Panc1 (cell line): Measurements from ENCODE around the gene KRT84. TPM values are rescaled to one million over a fixed set of nuclear protein-coding genes. Genes with fewer than 3 reads are reported as not detected.

ENCODE experiments used
- ATAC-seq: fragments of 200-7000 bp; cut with Tn5 transposase; 2 replicates; pipeline ENCODE4 v1.9.1; 2020; ENCODE audit warnings: mild to moderate bottlenecking, moderate library complexity
- BruUV-seq: library from RNA; stranded (reverse); fragments of 400-500 nt; replicated peaks from 2 replicates; lab custom pipeline; 2021; lab: Mats Ljungman, UMichigan
- CTCF ChIA-PET: fragments of 300-600 bp; sonication (Branson Sonifier 250); formaldehyde crosslinking; loops from one replicate; lab custom pipeline; 2022; ENCODE audit warnings: antibody characterized with exemption; lab: Charles Lee
- POLR2A ChIA-PET: fragments of 300-600 bp; sonication (Branson Sonifier 250); formaldehyde crosslinking; loops from one replicate; lab custom pipeline; 2022; ENCODE audit warnings: antibody characterized with exemption; lab: Charles Lee
- DNase-seq: peaks from one replicate; pipeline ENCODE4 v3.0.0-alpha.2; 2010; ENCODE audit warnings: low read depth, low spot score
- H3K27ac ChIP-seq: 2 replicates; pipeline ENCODE4 v1.5.1; 2011; ENCODE audit warnings: mild to moderate bottlenecking, low read length, inconsistent platforms
- H3K27me3 ChIP-seq: fragments of 200-500 bp; sonication (Bioruptor generic); 2 replicates; pipeline ENCODE4 v1.6.0; 2014; ENCODE audit warnings: low read length, inconsistent platforms; ENCODE audit not compliant: control insufficient read depth, insufficient read depth
- H3K36me3 ChIP-seq: fragments of 200-500 bp; sonication (Bioruptor generic); 2 replicates; pipeline ENCODE4 v1.5.1; 2014; ENCODE audit warnings: inconsistent platforms, mild to moderate bottlenecking, low read length, moderate library complexity; ENCODE audit not compliant: control insufficient read depth, insufficient read depth
- H3K4me1 ChIP-seq: 2 replicates; pipeline ENCODE4 v1.5.1; 2011; ENCODE audit warnings: inconsistent platforms, mild to moderate bottlenecking, low read length, moderate library complexity; ENCODE audit not compliant: control insufficient read depth, insufficient read depth
- H3K4me3 ChIP-seq, 2 experiments: 2 replicates each; pipeline ENCODE4 v1.5.1; 2011 to 2012; ENCODE audit warnings: low read depth in 2 of 2, low read length in 2 of 2, mild to moderate bottlenecking in 2 of 2, inconsistent platforms in 1 of 2, moderate library complexity in 1 of 2
- H3K9me3 ChIP-seq: fragments of 200-500 bp; sonication (Bioruptor generic); 2 replicates; pipeline ENCODE4 v1.5.1; 2014; ENCODE audit warnings: low read depth, mild to moderate bottlenecking, inconsistent platforms, low read length, moderate library complexity; ENCODE audit not compliant: control insufficient read depth, insufficient read depth
- CTCF ChIP-seq: fragments of 450-650 bp; IDR thresholded peaks from 2 replicates; pipeline ENCODE4 v1.5.1; 2017; ENCODE audit warnings: mild to moderate bottlenecking
- POLR2AphosphoS5 ChIP-seq: IDR thresholded peaks from 2 replicates; pipeline ENCODE4 v1.6.1; 2012; ENCODE audit warnings: mild to moderate bottlenecking, low read depth, low read length, moderate library complexity
- SIN3A ChIP-seq: IDR thresholded peaks from 2 replicates; pipeline ENCODE4 v1.6.1; 2012; ENCODE audit warnings: low read depth, mild to moderate bottlenecking, low read length, moderate library complexity, borderline replicate concordance; ENCODE audit not compliant: insufficient read depth
- TCF7L2 ChIP-seq: IDR thresholded peaks from 2 replicates; pipeline ENCODE4 v1.6.1; 2011; ENCODE audit warnings: mild to moderate bottlenecking, low read depth, low read length, inconsistent platforms
- in situ Hi-C: cut with HindIII; loops from 2 replicates; pipeline ENCODE4 v1.10.0; 2016; ENCODE audit warnings: low sequenced_read_pairs, low pct_unique_long_range_greater_than_20kb
- intact Hi-C: fragments of 100-400 bp; cut with micrococcal nuclease; formaldehyde crosslinking; loops from one replicate; pipeline ENCODE4 v1.10.0; 2022; ENCODE audit not compliant: unreplicated experiment
- total RNA-seq: library from RNA; stranded (reverse); gene quantifications from one replicate; pipeline ENCODE4 v1.2.1, GENCODE V29; 2021; ENCODE audit not compliant: unreplicated experiment
- TF ChIP-seq, protein P1 (sequence below), 2 experiments: IDR thresholded peaks; 2 replicates each; pipeline ENCODE4 v1.6.1; 2011 to 2012; ENCODE audit warnings: low read depth in 2 of 2, control low read depth in 1 of 2, low read length in 1 of 2, mild to moderate bottlenecking in 1 of 2, moderate library complexity in 1 of 2; ENCODE audit not compliant: insufficient read depth in 1 of 2

Gene KRT84
- total RNA-seq, 1 experiment from 2014 or later: not detected

DNA sequence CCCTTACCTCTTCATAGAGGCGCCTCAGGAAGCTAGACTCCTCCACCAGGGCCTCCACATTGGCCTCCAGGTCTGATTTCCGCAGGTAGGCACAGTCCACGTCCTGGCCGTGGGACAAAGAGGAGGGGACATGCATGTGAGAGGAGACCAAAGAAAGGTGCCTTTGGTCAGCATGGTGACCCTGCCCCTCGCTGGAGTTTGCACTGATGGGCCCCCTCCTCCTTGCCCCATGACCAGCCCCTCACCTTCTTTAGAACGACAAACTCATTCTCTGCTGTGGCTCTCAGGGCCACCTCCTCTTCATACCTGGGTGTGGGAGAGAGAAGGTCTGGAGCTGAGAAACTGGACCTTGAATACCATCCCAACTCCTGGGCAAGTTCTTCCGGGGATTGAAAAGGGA is 21.4 kb downstream of the KRT84 start:
- ATAC-seq (no peak), DNase-seq (no peak)
- ChIA-PET POLR2A (no interaction called here), CTCF (interaction anchor here (0.6 kb wide), 1 partner anchor 35 kb away, joined by 3 read pairs; no protein-coding TSS in a partner anchor)
- no peaks in the 10 kb centered on the region for H3K27me3 ChIP-seq
- BruUV-seq: no TSS peak
- no peaks in the 10 kb centered on the region for H3K36me3 ChIP-seq
- no peaks in the 10 kb centered on the region for H3K9me3 ChIP-seq
- H3K4me1 ChIP-seq: no peaks in the 10 kb centered on the region
- intact Hi-C loops: no loop called here
- no peak overlapping the region for H3K27ac ChIP-seq
- TF ChIP-seq POLR2AphosphoS5 (no peak), CTCF (no peak), TCF7L2 (no peak), SIN3A (no peak)
- TF ChIP-seq, protein P1, sequence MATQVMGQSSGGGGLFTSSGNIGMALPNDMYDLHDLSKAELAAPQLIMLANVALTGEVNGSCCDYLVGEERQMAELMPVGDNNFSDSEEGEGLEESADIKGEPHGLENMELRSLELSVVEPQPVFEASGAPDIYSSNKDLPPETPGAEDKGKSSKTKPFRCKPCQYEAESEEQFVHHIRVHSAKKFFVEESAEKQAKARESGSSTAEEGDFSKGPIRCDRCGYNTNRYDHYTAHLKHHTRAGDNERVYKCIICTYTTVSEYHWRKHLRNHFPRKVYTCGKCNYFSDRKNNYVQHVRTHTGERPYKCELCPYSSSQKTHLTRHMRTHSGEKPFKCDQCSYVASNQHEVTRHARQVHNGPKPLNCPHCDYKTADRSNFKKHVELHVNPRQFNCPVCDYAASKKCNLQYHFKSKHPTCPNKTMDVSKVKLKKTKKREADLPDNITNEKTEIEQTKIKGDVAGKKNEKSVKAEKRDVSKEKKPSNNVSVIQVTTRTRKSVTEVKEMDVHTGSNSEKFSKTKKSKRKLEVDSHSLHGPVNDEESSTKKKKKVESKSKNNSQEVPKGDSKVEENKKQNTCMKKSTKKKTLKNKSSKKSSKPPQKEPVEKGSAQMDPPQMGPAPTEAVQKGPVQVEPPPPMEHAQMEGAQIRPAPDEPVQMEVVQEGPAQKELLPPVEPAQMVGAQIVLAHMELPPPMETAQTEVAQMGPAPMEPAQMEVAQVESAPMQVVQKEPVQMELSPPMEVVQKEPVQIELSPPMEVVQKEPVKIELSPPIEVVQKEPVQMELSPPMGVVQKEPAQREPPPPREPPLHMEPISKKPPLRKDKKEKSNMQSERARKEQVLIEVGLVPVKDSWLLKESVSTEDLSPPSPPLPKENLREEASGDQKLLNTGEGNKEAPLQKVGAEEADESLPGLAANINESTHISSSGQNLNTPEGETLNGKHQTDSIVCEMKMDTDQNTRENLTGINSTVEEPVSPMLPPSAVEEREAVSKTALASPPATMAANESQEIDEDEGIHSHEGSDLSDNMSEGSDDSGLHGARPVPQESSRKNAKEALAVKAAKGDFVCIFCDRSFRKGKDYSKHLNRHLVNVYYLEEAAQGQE (IDR thresholded peaks at IDR 0.05; ENCODE audit: insufficient read depth in 1 of 2, low read depth in 2 of 2, low read length in 1 of 2): no peak
- in situ Hi-C loops: no loop called here
- no peak overlapping the region for H3K4me3 ChIP-seq

DNA sequence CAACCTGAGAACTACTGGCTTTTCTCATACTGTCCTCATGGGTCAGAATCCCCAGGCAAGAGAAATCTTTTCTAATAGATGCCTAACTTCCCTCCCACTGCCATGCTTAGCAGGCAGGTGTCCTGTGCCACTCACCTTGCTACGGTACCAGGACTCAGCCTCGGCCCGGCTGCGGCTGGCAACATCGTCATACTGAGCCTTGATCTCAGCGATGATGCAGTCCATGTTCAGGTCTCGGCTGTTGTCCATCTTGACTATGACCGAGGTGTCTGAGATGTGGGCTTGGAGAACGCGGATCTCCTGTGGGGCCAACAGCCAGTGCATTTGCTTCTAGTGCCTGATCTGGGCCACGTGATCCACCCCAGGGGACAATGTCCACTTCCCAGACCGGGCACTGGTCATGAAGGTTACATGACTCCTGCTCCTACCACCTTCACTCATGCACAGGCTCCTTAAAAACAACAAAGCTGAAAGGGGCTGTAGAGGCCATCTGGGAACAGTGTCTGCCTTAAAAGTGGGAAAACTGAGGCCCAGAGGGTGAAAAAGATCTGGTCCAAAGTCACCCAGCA is 22.3 kb downstream of the KRT84 start:
- no peaks in the 10 kb centered on the region for H3K9me3 ChIP-seq
- in situ Hi-C loops: no loop called here
- ATAC-seq (no peak), DNase-seq (no peak)
- no peak overlapping the region for H3K4me3 ChIP-seq
- TF ChIP-seq CTCF (no peak), SIN3A (no peak), TCF7L2 (no peak), POLR2AphosphoS5 (no peak)
- TF ChIP-seq, protein P1 (IDR thresholded peaks at IDR 0.05; ENCODE audit: insufficient read depth in 1 of 2, low read depth in 2 of 2, low read length in 1 of 2): no peak
- BruUV-seq: no TSS peak
- no peak overlapping the region for H3K27ac ChIP-seq
- no peaks in the 10 kb centered on the region for H3K36me3 ChIP-seq
- H3K4me1 ChIP-seq: no peaks in the 10 kb centered on the region
- CTCF ChIA-PET: no interaction called here
- H3K27me3 ChIP-seq: no peaks in the 10 kb centered on the region
- intact Hi-C loops: no loop called here
- POLR2A ChIA-PET: no interaction called here
